GM12878 (cell line): ENCODE data around the gene AIG1. TPM values are rescaled to one million over a fixed set of nuclear protein-coding genes. Genes with fewer than 3 reads are reported as not detected.
A peak's percentile ranks its signal among the peaks of the same experiment; 100 is the strongest.

Experiments used
- BCL3 ChIP-seq: IDR thresholded peaks from 2 replicates; pipeline ENCODE4 v1.6.1; 2011; ENCODE audit warnings: borderline replicate concordance, low read depth, mild to moderate bottlenecking, moderate library complexity, low read length; ENCODE audit not compliant: insufficient read depth, poor library complexity, severe bottlenecking
- CHD2 ChIP-seq: IDR thresholded peaks from 2 replicates; pipeline ENCODE4 v1.6.1; 2011; ENCODE audit warnings: low read depth, low read length, improper control_type of control experiment, borderline replicate concordance
- CREB1 ChIP-seq: IDR thresholded peaks from 2 replicates; pipeline ENCODE4 v1.6.1; 2012; ENCODE audit warnings: low read depth, mild to moderate bottlenecking, inconsistent platforms
- CREM ChIP-seq: IDR thresholded peaks from 2 replicates; pipeline ENCODE4 v1.6.1; 2014; ENCODE audit warnings: antibody characterized with exemption, low read depth
- ESRRA ChIP-seq: IDR thresholded peaks from 2 replicates; pipeline ENCODE4 v1.6.1; 2012; ENCODE audit warnings: mild to moderate bottlenecking, low read length, improper control_type of control experiment
- FOXK2 ChIP-seq: fragments of 450-650 bp; IDR thresholded peaks from 2 replicates; pipeline ENCODE4 v1.6.1; 2017; ENCODE audit warnings: mild to moderate bottlenecking, moderate library complexity
- GATAD2B ChIP-seq: fragments of 450-650 bp; conservative IDR thresholded peaks from 2 replicates; pipeline ENCODE4 v1.6.1; 2017; ENCODE audit warnings: low read depth, mild to moderate bottlenecking, moderate library complexity
- HDGF ChIP-seq: fragments of 450-650 bp; IDR thresholded peaks from 2 replicates; pipeline ENCODE4 v1.6.1; 2016; ENCODE audit warnings: antibody characterized with exemption
- IRF4 ChIP-seq: IDR thresholded peaks from 2 replicates; pipeline ENCODE4 v1.6.1; 2011; ENCODE audit warnings: low read depth, low read length
- NFIC ChIP-seq: IDR thresholded peaks from 2 replicates; pipeline ENCODE4 v1.6.1; 2012; ENCODE audit warnings: low read depth, mild to moderate bottlenecking, inconsistent platforms, low read length, moderate library complexity
- NR2C2 ChIP-seq: IDR thresholded peaks from 2 replicates; pipeline ENCODE4 v1.6.1; 2011; ENCODE audit warnings: borderline replicate concordance, low read depth; ENCODE audit not compliant: control insufficient read depth, insufficient read length
- POLR2AphosphoS2 ChIP-seq: IDR thresholded peaks from 2 replicates; pipeline ENCODE4 v1.6.1; 2011; ENCODE audit warnings: low read depth, mild to moderate bottlenecking, low read length, improper control_type of control experiment, moderate library complexity
- SMAD1 ChIP-seq: fragments of 450-650 bp; IDR thresholded peaks from 2 replicates; pipeline ENCODE4 v1.6.1; 2018; ENCODE audit warnings: mild to moderate bottlenecking, low read depth; ENCODE audit not compliant: partially characterized antibody
- SREBF1 ChIP-seq: IDR thresholded peaks from 2 replicates; pipeline ENCODE4 v1.6.1; 2012; ENCODE audit warnings: mild to moderate bottlenecking, low read length
- TAF1 ChIP-seq: IDR thresholded peaks from 2 replicates; pipeline ENCODE4 v1.6.1; 2011; ENCODE audit warnings: mild to moderate bottlenecking, low read depth, low read length, borderline replicate concordance
- TCF12 ChIP-seq: IDR thresholded peaks from 2 replicates; pipeline ENCODE4 v1.6.1; 2011; ENCODE audit warnings: low read depth, mild to moderate bottlenecking, low read length
- polyA plus RNA-seq, 11 experiments: library from polyadenylated mRNA; depleted of rRNA in 4 of 11; unstranded in 6 of 11; stranded (reverse) in 5 of 11; fragments of >200 nt; fragmentation: Nextera tagmentation in 4 of 11; fragmentation: Illumina TruSeq in 1 of 11; extraction: Ambion mirVana in 4 of 11; extraction: Trizol in 1 of 11; gene quantifications; 1 replicate in 1 of 11; 2 replicates in 10 of 11; pipeline versions ENCODE4 v1.2.1 to v1.2.3, GENCODE V29; 2011 to 2016; ENCODE audit warnings: inconsistent platforms in 2 of 11, missing spikeins in 2 of 11, low read depth in 1 of 11
- total RNA-seq, 4 experiments: library from RNA; depleted of rRNA in 3 of 4; stranded (reverse); fragments of >200 nt in 3 of 4; fragmentation: Illumina TruSeq in 1 of 4; extraction: Trizol in 1 of 4; gene quantifications; 2 replicates each; pipeline versions ENCODE4 v1.2.1 to v1.2.3, GENCODE V29; 2013 to 2021
- TF ChIP-seq, protein P1 (sequence below): IDR thresholded peaks from 2 replicates; pipeline ENCODE4 v1.6.1; 2011; ENCODE audit warnings: low read depth, low read length, improper control_type of control experiment, borderline replicate concordance
- TF ChIP-seq, protein P2 (sequence below): fragments of 450-650 bp; formaldehyde crosslinking; IDR thresholded peaks from 2 replicates; pipeline ENCODE4 v1.4.0; 2022; ENCODE audit warnings: mild to moderate bottlenecking, moderate library complexity
- TF ChIP-seq, protein P3 (sequence below): IDR thresholded peaks from 2 replicates; pipeline ENCODE4 v1.6.1; 2012; ENCODE audit warnings: low read depth, low read length, improper control_type of control experiment
- TF ChIP-seq, protein P4 (sequence below): fragments of 450-650 bp; IDR thresholded peaks from 2 replicates; pipeline ENCODE4 v1.6.1; 2016; ENCODE audit warnings: mild to moderate bottlenecking
- TF ChIP-seq, protein P5 (sequence below): fragments of 450-650 bp; IDR thresholded peaks from 2 replicates; pipeline ENCODE4 v1.6.1; 2016; ENCODE audit warnings: mild to moderate bottlenecking
- TF ChIP-seq, protein P6 (sequence below): IDR thresholded peaks from 2 replicates; pipeline ENCODE4 v1.6.1; 2012; ENCODE audit warnings: low read depth, low read length, improper control_type of control experiment

AIG1 gene
- total and polyA plus RNA-seq, 10 of the 15 experiments (the other 5 are each of a cell fraction or from before 2014, with no cell fraction given) = 27.0 to 74.5 (median 36.4) TPM

DNA sequence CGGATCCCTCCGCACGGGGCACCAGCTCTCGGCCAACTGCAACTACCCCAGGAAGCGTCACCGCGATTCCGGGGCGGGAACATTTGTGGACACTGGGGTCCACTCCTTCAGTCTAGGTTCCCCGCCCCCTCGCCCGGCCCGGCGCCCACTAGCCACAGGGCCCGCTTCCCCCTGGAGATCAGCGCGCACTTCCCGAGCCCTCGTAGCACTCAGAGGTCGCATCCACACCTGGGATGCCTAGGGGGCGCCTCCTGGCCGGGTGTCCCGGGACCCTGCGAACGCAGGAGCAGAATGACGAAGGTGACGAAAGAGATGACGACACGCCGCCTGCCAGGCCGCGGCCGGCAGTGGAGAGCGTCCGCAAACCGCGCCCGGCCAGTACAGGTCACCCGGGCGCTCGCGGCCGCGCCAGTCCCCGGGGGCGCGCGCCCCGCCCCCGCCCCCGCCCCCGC is 309 bp upstream of the AIG1 start (continued):
- TF ChIP-seq SMAD1 (no peak), GATAD2B (no peak; the same call in none of the 2 replicates), CHD2 (peak; percentile 0), TCF12 (no peak), POLR2AphosphoS2 (no peak), TAF1 (no peak; the same call in 1 of the 2 replicates), NR2C2 (no peak), SREBF1 (no peak), NFIC (no peak), HDGF (no peak), IRF4 (no peak), FOXK2 (no peak; the same call in 1 of the 2 replicates), BCL3 (no peak), ESRRA (no peak), CREM (peak; percentile 97), CREB1 (peak; percentile 99)
- TF ChIP-seq, protein P1, sequence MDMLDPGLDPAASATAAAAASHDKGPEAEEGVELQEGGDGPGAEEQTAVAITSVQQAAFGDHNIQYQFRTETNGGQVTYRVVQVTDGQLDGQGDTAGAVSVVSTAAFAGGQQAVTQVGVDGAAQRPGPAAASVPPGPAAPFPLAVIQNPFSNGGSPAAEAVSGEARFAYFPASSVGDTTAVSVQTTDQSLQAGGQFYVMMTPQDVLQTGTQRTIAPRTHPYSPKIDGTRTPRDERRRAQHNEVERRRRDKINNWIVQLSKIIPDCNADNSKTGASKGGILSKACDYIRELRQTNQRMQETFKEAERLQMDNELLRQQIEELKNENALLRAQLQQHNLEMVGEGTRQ = no peak
- TF ChIP-seq, protein P2, sequence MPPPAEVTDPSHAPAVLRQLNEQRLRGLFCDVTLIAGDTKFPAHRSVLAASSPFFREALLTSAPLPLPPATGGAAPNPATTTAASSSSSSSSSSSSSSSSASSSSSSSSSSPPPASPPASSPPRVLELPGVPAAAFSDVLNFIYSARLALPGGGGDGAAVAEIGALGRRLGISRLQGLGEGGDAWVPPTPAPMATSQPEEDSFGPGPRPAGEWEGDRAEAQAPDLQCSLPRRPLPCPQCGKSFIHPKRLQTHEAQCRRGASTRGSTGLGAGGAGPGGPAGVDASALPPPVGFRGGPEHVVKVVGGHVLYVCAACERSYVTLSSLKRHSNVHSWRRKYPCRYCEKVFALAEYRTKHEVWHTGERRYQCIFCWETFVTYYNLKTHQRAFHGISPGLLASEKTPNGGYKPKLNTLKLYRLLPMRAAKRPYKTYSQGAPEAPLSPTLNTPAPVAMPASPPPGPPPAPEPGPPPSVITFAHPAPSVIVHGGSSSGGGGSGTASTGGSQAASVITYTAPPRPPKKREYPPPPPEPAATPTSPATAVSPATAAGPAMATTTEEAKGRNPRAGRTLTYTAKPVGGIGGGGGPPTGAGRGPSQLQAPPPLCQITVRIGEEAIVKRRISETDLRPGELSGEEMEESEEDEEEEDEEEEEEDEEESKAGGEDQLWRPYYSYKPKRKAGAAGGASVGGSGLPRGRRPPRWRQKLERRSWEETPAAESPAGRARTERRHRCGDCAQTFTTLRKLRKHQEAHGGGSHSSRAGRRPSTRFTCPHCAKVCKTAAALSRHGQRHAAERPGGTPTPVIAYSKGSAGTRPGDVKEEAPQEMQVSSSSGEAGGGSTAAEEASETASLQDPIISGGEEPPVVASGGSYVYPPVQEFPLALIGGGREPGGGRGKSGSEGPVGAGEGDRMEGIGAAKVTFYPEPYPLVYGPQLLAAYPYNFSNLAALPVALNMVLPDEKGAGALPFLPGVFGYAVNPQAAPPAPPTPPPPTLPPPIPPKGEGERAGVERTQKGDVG (CRISPR knock-in tag) = no peak
- TF ChIP-seq, protein P3, sequence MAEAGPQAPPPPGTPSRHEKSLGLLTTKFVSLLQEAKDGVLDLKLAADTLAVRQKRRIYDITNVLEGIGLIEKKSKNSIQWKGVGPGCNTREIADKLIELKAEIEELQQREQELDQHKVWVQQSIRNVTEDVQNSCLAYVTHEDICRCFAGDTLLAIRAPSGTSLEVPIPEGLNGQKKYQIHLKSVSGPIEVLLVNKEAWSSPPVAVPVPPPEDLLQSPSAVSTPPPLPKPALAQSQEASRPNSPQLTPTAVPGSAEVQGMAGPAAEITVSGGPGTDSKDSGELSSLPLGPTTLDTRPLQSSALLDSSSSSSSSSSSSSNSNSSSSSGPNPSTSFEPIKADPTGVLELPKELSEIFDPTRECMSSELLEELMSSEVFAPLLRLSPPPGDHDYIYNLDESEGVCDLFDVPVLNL = peak; percentile 17; the same call in 1 of the 2 replicates
- TF ChIP-seq, protein P4, sequence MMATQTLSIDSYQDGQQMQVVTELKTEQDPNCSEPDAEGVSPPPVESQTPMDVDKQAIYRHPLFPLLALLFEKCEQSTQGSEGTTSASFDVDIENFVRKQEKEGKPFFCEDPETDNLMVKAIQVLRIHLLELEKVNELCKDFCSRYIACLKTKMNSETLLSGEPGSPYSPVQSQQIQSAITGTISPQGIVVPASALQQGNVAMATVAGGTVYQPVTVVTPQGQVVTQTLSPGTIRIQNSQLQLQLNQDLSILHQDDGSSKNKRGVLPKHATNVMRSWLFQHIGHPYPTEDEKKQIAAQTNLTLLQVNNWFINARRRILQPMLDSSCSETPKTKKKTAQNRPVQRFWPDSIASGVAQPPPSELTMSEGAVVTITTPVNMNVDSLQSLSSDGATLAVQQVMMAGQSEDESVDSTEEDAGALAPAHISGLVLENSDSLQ = no peak
- TF ChIP-seq, protein P5, sequence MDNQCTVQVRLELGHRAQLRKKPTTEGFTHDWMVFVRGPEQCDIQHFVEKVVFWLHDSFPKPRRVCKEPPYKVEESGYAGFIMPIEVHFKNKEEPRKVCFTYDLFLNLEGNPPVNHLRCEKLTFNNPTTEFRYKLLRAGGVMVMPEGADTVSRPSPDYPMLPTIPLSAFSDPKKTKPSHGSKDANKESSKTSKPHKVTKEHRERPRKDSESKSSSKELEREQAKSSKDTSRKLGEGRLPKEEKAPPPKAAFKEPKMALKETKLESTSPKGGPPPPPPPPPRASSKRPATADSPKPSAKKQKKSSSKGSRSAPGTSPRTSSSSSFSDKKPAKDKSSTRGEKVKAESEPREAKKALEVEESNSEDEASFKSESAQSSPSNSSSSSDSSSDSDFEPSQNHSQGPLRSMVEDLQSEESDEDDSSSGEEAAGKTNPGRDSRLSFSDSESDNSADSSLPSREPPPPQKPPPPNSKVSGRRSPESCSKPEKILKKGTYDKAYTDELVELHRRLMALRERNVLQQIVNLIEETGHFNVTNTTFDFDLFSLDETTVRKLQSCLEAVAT = no peak
- TF ChIP-seq, protein P6, sequence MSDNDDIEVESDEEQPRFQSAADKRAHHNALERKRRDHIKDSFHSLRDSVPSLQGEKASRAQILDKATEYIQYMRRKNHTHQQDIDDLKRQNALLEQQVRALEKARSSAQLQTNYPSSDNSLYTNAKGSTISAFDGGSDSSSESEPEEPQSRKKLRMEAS = 0 out of 2 replicates have a peak, but pooled peaks have one; percentile 35
